ENCODE data around the gene ELP2. TPM values are rescaled to one million over a fixed set of nuclear protein-coding genes. Genes with fewer than 3 reads are reported as not detected.

Gene ELP2
- total and polyA plus RNA-seq, 9 of the 15 experiments (the other 6 are each of a cell fraction or from before 2014, with no cell fraction given), result 76.8 to 192 (median 140) TPM

GRCh38 chr18:36189486-36189885 is 59.8 kb downstream of the ELP2 start:
- Histone ChIP-seq H3K36me3 (ENCODE audit: control insufficient read depth, insufficient read depth, low read length) (peaks cover 14% of the 10 kb centered on the region; the same call in 2 of the 3 replicates), H3K9me1 (ENCODE audit: control insufficient read depth, insufficient read depth, low read length) (no peaks in the 10 kb centered on the region), H3K4me2 (ENCODE audit: insufficient read depth, low read length) (no peak overlapping the region), H3K27me3 (ENCODE audit: control insufficient read depth in 2 of 2, insufficient read depth in 2 of 2, low read length in 2 of 2) (no peaks in the 10 kb centered on the region), H3K27ac (ENCODE audit: extremely low read depth, low read depth, low read length) (no peak overlapping the region), H2AFZ (ENCODE audit: low read depth, low read length) (no peak overlapping the region), H4K20me1 (replicated peaks; ENCODE audit: control insufficient read depth, insufficient read depth, low read length) (no peaks in the 10 kb centered on the region), H3K79me2 (ENCODE audit: control insufficient read depth, insufficient read depth, low read length) (peaks cover 22% of the 10 kb centered on the region), H3K4me3 (no peak overlapping the region), H3K9me3 (replicated peaks; ENCODE audit: control insufficient read depth, insufficient read depth, low read depth, low read length) (no peaks in the 10 kb centered on the region), H3K9ac (ENCODE audit: insufficient read depth in 1 of 2, low read depth in 2 of 2, low read length in 2 of 2) (0 out of 4 replicates have a peak overlapping the region, but pooled peaks of 1 of the 2 experiments have one; percentile 4), H3K4me1 (replicated peaks in 1 of 2; ENCODE audit: control insufficient read depth in 2 of 2, insufficient read depth in 2 of 2, low read length in 2 of 2) (peaks cover 12 to 31% of the 10 kb centered on the region in 2 experiments; a peak in 4 of 5 replicates)
- no peak for FAIRE-seq
- no peak for DNase-seq (ENCODE audit: extremely low read depth in 1 of 4, low spot score in 3 of 4)
- 59% methylated on average over 4 of the region's 4 CpGs for WGBS (ENCODE audit: insufficient coverage, low coverage, missing lambda C conversion rate)
- ATAC-seq, result no peak
- intact Hi-C loops (cut with micrococcal nuclease) (no loop called here), in situ Hi-C loops (cut with MboI) (no loop called here)
- ChIA-PET POLR2A (interaction anchor here (1.0 to 3.3 kb wide), 3 partner anchors 10 to 59 kb away, joined by 4 to 35 read pairs (median 5); no protein-coding TSS in a partner anchor), CTCF (ENCODE audit: low intra/inter-chr PET ratio) (no interaction called here)
- BruUV-seq (replicated peaks), result no TSS peak
- TF ChIP-seq, protein P1, sequence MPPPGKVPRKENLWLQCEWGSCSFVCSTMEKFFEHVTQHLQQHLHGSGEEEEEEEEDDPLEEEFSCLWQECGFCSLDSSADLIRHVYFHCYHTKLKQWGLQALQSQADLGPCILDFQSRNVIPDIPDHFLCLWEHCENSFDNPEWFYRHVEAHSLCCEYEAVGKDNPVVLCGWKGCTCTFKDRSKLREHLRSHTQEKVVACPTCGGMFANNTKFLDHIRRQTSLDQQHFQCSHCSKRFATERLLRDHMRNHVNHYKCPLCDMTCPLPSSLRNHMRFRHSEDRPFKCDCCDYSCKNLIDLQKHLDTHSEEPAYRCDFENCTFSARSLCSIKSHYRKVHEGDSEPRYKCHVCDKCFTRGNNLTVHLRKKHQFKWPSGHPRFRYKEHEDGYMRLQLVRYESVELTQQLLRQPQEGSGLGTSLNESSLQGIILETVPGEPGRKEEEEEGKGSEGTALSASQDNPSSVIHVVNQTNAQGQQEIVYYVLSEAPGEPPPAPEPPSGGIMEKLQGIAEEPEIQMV (tag; conservative IDR thresholded peaks at IDR 0.05; ENCODE audit: low read depth), result no peak
- TF ChIP-seq SRSF3 (IDR thresholded peaks at IDR 0.05; ENCODE audit: insufficient read depth, low read length), result no peak
- TF ChIP-seq TAF7 (tag; IDR thresholded peaks at IDR 0.05), result no peak
- no peak for TF ChIP-seq ZNF609 (CRISPR knock-in tag; IDR thresholded peaks at IDR 0.05; ENCODE audit: borderline replicate concordance)
- TF ChIP-seq SRSF9 (IDR thresholded peaks at IDR 0.05; ENCODE audit: borderline replicate concordance, low read depth, low read length), result no peak
- TF ChIP-seq TCF15 (CRISPR knock-in tag; IDR thresholded peaks at IDR 0.05), result no peak
- TF ChIP-seq SPI1 (IDR thresholded peaks at IDR 0.05; ENCODE audit: borderline replicate concordance, low read depth, low read length), result no peak
- no peak for TF ChIP-seq PATZ1 (CRISPR knock-in tag; IDR thresholded peaks at IDR 0.05; ENCODE audit: borderline replicate concordance)
- no peak for TF ChIP-seq SIN3A (IDR thresholded peaks at IDR 0.05; ENCODE audit: borderline replicate concordance in 2 of 2, control insufficient read depth in 1 of 2, low read depth in 2 of 2, low read length in 2 of 2)
- no peak for TF ChIP-seq CHD1 (IDR thresholded peaks at IDR 0.05; ENCODE audit: low read length)
- TF ChIP-seq PHB (CRISPR knock-in tag; IDR thresholded peaks at IDR 0.05), result no peak
- TF ChIP-seq OTX1 (CRISPR knock-in tag; IDR thresholded peaks at IDR 0.05), result no peak

All from K562 (cell line).